DMS114 treated with DMSO at 0.1 percent for 48 hours (cell line): ENCODE measurements around the gene RGPD5.
"Not testable (repeated sequence)": the region's sequence is repeated elsewhere in the genome, so short reads cannot be mapped to it uniquely, and the experiment has no call there.

ENCODE experiments used
- DNase-seq: peaks from one replicate; lab custom pipeline; 2025; ENCODE audit not compliant: unreplicated experiment; lab: John Stamatoyannopoulos, UW

RGPD5 gene

DNA sequence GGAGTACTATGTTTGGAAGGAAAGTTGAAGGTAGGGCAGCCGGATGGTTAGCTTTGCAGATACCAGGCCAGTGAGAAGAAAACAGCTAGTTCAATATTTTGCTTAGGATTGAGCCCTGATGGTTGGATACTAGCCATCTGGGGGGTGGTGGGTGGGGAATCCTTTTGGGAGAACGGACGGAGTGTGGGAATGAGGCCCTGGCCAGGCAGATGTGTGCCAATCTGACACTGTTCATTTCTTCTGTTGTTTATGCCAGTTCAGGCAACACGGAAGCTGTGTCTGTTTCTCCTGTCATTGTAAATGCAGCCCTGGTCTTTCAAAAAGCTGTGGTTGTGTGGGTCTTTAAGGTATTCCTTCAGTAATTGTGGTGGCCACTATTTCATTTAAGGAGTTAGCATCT is 96.9 kb downstream of the RGPD5 start:
- not testable (repeated sequence) for DNase-seq

DNA sequence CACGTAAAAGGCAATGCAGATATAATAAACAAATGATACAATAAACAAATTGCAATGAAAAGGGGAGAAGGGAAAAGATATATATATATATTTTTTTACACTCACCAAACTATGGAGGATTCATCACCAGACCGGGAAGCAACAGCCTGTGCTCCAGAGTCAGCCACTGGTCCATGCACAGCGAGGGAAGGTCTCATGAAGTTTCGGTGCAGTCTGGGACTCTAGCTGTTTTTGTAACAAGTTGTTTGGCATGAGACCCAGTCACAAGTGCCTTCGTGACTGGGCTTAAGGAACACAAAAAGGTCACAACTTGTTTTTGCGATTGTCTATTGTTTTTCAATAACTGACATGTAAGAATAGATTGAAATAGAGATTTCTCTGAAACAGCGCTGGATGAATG is 99.6 kb downstream of the RGPD5 start:
- DNase-seq: not testable (repeated sequence)

- DNase-seq: not testable (repeated sequence)
Measured at GRCh38 chr2:109894141-109894540, 100.0 kb downstream of the RGPD5 start.

DNA sequence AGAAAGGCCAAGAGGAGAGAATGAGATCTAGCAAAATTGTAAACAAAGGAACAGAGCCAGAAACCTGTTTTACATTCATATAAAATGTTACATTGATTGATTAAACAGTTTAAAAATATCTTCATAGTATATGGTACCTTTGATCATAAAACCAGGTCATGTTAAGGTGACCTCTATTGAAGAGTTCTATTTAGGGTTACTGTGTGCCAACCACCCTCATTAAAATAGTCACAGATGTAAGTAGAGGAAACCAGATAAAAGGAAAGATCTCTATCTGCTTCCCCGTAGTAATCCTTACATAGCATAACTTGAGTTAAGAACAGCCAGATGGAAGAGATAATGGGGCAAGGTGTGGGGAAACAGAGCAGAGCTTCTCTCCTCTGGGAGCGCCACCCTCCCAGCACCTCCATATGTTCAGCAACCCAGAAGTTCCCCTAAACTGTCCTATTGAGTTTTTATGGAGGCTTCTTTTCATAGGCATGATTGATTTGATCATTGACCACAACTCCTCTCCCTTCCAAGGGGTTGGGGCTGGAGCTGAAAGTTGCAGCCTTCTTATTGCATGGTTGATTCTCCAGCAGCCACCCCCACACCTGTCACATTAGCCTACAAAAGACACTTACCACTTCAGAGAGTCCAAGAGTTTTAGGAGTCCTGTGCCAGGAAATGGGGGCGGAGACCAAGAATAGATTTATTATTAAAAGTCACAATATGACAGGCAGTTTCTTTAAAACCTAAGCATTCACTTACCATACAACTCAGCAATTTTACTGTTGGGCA is 101.2 kb downstream of the RGPD5 start:
- DNase-seq: not testable (repeated sequence)

DNA sequence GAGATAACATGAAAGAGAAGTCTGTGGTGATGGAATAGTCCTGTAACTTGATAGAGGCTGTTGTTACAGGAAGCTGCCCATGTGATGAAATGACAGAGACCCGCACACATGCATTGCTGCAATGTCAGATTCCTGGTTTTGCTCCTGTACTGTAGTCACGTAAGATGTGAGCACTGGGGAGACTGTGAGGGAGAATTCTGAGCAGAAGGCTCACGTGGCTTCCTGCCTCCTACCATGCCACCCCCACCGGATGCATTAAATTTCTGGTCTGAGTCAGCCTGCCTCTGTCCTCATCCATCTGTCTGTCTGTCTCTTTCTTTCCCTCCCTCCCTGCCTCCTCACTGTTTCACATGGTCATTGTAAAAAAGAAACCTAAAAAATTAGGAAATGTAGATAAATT is 102.1 kb downstream of the RGPD5 start:
- DNase-seq: not testable (repeated sequence)

GRCh38 chr2:109897769-109898461 is 103.8 kb downstream of the RGPD5 start:
- DNase-seq: not testable (repeated sequence)

- DNase-seq: not testable (repeated sequence)
Measured at GRCh38 chr2:109898462-109899336, 104.6 kb downstream of the RGPD5 start, which contains the start of gene LIMS3. Gene LIMS3, plus strand, starts transcription at chr2:109898688. Its CDS starts 41 bp downstream, at chr2:109898729.

- not testable (repeated sequence) for DNase-seq
Measured at GRCh38 chr2:109905796-109906195, 111.7 kb downstream of the RGPD5 start.
